Right ventricle myocardium superior (tissue), 1 donor: ENCODE data around the gene TNFRSF6B. TPM values are rescaled to one million over a fixed set of nuclear protein-coding genes. Genes with fewer than 3 reads are reported as not detected.
"Not testable (repeated sequence)": the region's sequence is repeated elsewhere in the genome, so short reads cannot be mapped to it uniquely, and the experiment has no call there.

ENCODE experiments used
- ATAC-seq: fragments of 200-7000 bp; cut with Tn5 transposase; one replicate; pipeline ENCODE4 v1.9.1; 2020; ENCODE audit warnings: mild to moderate bottlenecking; ENCODE audit not compliant: poor library complexity
- DNase-seq: peaks from one replicate; pipeline ENCODE4 v3.0.0-alpha.2; 2020
- intact Hi-C: fragments of 100-400 bp; cut with DNase I; formaldehyde crosslinking; loops from one replicate; pipeline ENCODE4 v1.11.2; 2022
- long read RNA-seq: library from polyadenylated mRNA; unstranded; transcript quantifications from one replicate; pipeline ENCODE4 v2.0.0, GENCODE V29; 2021
- total RNA-seq: library from RNA; stranded (reverse); fragmentation: NEBNext Ultra II Directional; extraction: Animal tissue kit (Norgen Biotek cat#: 25700); gene quantifications from one replicate; pipeline ENCODE4 v1.2.1, GENCODE V29; 2021
- donor health status: DM: no; HTN: yes; CAD: no; lungs with severe emphysema.

The TNFRSF6B gene
- total RNA-seq, result 0.32 TPM
- long read RNA-seq, partial matches to known transcripts, result 0 of 1 reads
- long read RNA-seq, other reads (novel, unspliced or antisense), result 1 of 1 reads

GRCh38 chr20:63696628-63697356 is at the start of gene TNFRSF6B:
TSS of gene TNFRSF6B (plus strand) at chr20:63696652. CDS start at chr20:63696768, 116 bp downstream.
- peak; percentile 15 for ATAC-seq
- intact Hi-C loops, result no loop called here
- DNase-seq, result peak; percentile 38

GRCh38 chr20:63648190-63648589 is 48.3 kb upstream of the TNFRSF6B start:
- ATAC-seq (no peak), DNase-seq (no peak)
- intact Hi-C loops, result no loop called here

- no peak for ATAC-seq
- DNase-seq, result no peak
- intact Hi-C loops, result no loop called here
Measured at GRCh38 chr20:63648895-63649589, 47.4 kb upstream of the TNFRSF6B start.

- intact Hi-C loops, DNase-seq, ATAC-seq: not testable (repeated sequence)
Measured at GRCh38 chr20:63650486-63650885, 46.0 kb upstream of the TNFRSF6B start.

- intact Hi-C loops, result no loop called here
- ATAC-seq, result no peak
- DNase-seq, result no peak
Measured at GRCh38 chr20:63651942-63652191, 44.6 kb upstream of the TNFRSF6B start.

- intact Hi-C loops, result no loop called here
- DNase-seq (peak; percentile 54), ATAC-seq (peak; percentile 13)
Measured at GRCh38 chr20:63652192-63652980, 44.1 kb upstream of the TNFRSF6B start.

GRCh38 chr20:63653041-63653973 is 43.1 kb upstream of the TNFRSF6B start, which contains the start of gene STMN3:
TSS of gene STMN3 (minus strand) at chr20:63653424. CDS start at chr20:63653345, 79 bp downstream.
- ATAC-seq (peak; percentile 75), DNase-seq (peak; percentile 92)
- intact Hi-C loops, result no loop called here

- no peak for DNase-seq
- no peak for ATAC-seq
- intact Hi-C loops, result no loop called here
Measured at GRCh38 chr20:63653974-63654668, 42.3 kb upstream of the TNFRSF6B start.

GRCh38 chr20:63655249-63655648 is 41.2 kb upstream of the TNFRSF6B start:
- intact Hi-C loops, result no loop called here
- ATAC-seq, result no peak

GRCh38 chr20:63656451-63656850 is 40.0 kb upstream of the TNFRSF6B start:
- no peak for DNase-seq
- intact Hi-C loops, result no loop called here
- ATAC-seq, result no peak

More at GRCh38 chr20:63655249-63655648, 41.2 kb upstream of the TNFRSF6B start:
- DNase-seq, result no peak

- ATAC-seq, result no peak
- no peak for DNase-seq
- intact Hi-C loops, result no loop called here
Measured at GRCh38 chr20:63657260-63657936, 39.1 kb upstream of the TNFRSF6B start.

- peak; percentile 95 for DNase-seq
- peak; percentile 97 for ATAC-seq
- intact Hi-C loops, result no loop called here
Measured at GRCh38 chr20:63657937-63658748, 38.3 kb upstream of the TNFRSF6B start, which contains the start of gene RTEL1. TSS of gene RTEL1 (plus strand) at chr20:63658312. CDS start at chr20:63659403, 1,091 bp downstream.

- intact Hi-C loops, result no loop called here
Measured at GRCh38 chr20:63658749-63659187, 37.7 kb upstream of the TNFRSF6B start.

GRCh38 chr20:63659370-63659769 is 37.1 kb upstream of the TNFRSF6B start:
- ATAC-seq (no peak), DNase-seq (no peak)
- intact Hi-C loops, result no loop called here

More at GRCh38 chr20:63658749-63659187, 37.7 kb upstream of the TNFRSF6B start:
- ATAC-seq (peak; percentile 33), DNase-seq (peak; percentile 63)

GRCh38 chr20:63660174-63660573 is 36.3 kb upstream of the TNFRSF6B start:
- DNase-seq, intact Hi-C loops, ATAC-seq: not testable (repeated sequence)

GRCh38 chr20:63660622-63661021 is 35.8 kb upstream of the TNFRSF6B start:
- DNase-seq, result no peak
- intact Hi-C loops, result no loop called here
- no peak for ATAC-seq
